ENCODE measurements around the gene MAML1. TPM values are rescaled to one million over a fixed set of nuclear protein-coding genes. Genes with fewer than 3 reads are reported as not detected.
"Not testable (repeated sequence)": the region's sequence is repeated elsewhere in the genome, so short reads cannot be mapped to it uniquely, and the experiment has no call there.

The MAML1 gene, protein sequence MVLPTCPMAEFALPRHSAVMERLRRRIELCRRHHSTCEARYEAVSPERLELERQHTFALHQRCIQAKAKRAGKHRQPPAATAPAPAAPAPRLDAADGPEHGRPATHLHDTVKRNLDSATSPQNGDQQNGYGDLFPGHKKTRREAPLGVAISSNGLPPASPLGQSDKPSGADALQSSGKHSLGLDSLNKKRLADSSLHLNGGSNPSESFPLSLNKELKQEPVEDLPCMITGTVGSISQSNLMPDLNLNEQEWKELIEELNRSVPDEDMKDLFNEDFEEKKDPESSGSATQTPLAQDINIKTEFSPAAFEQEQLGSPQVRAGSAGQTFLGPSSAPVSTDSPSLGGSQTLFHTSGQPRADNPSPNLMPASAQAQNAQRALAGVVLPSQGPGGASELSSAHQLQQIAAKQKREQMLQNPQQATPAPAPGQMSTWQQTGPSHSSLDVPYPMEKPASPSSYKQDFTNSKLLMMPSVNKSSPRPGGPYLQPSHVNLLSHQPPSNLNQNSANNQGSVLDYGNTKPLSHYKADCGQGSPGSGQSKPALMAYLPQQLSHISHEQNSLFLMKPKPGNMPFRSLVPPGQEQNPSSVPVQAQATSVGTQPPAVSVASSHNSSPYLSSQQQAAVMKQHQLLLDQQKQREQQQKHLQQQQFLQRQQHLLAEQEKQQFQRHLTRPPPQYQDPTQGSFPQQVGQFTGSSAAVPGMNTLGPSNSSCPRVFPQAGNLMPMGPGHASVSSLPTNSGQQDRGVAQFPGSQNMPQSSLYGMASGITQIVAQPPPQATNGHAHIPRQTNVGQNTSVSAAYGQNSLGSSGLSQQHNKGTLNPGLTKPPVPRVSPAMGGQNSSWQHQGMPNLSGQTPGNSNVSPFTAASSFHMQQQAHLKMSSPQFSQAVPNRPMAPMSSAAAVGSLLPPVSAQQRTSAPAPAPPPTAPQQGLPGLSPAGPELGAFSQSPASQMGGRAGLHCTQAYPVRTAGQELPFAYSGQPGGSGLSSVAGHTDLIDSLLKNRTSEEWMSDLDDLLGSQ
- polyA plus RNA-seq (2012; ENCODE audit: insufficient read depth, insufficient read length, low read depth), result 21.4 TPM

- DNase-seq, result peak; percentile 100
- Histone ChIP-seq H3K9me3 (no peaks in the 10 kb centered on the region), H3K27me3 (no peaks in the 10 kb centered on the region), H3K4me3 (ENCODE audit: low read depth, low read length) (peak within 1 kb of the TSS; percentile 92), H3K4me1 (peaks cover 3% of the 10 kb centered on the region), H3K36me3 (peaks cover 50% of the 10 kb centered on the region)
- TF ChIP-seq, protein P1, sequence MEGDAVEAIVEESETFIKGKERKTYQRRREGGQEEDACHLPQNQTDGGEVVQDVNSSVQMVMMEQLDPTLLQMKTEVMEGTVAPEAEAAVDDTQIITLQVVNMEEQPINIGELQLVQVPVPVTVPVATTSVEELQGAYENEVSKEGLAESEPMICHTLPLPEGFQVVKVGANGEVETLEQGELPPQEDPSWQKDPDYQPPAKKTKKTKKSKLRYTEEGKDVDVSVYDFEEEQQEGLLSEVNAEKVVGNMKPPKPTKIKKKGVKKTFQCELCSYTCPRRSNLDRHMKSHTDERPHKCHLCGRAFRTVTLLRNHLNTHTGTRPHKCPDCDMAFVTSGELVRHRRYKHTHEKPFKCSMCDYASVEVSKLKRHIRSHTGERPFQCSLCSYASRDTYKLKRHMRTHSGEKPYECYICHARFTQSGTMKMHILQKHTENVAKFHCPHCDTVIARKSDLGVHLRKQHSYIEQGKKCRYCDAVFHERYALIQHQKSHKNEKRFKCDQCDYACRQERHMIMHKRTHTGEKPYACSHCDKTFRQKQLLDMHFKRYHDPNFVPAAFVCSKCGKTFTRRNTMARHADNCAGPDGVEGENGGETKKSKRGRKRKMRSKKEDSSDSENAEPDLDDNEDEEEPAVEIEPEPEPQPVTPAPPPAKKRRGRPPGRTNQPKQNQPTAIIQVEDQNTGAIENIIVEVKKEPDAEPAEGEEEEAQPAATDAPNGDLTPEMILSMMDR (IDR thresholded peaks at IDR 0.05; ENCODE audit: low read depth, low read length), result no peak
Observed at GRCh38 chr5:179732412-179732917, at the start of gene MAML1. Gene MAML1 (plus strand): TSS chr5:179732822. CDS start chr5:179733113, 291 bp downstream.

DNA sequence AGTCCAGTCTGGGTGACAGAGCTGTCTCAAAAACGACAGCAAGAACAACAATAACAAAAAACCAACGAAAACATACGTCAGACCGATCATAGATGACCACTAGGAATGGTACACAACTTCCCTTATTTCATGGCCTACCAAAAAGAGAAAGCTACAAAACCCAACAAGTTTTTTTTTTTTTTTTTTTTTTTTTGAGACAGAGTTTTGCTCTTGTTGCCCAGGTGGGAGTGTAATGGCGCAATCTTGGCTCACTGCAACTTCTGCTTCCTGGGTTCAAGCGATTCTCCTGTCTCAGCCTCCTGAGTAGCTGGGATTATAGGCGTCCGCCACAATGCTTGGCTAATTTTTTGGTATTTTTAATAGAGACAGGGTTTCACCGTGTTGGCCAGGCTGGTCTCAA lies 43.4 kb upstream of the MAML1 start:
- not testable (repeated sequence) for DNase-seq, H3K27me3 ChIP-seq, H3K4me1 ChIP-seq

DNA sequence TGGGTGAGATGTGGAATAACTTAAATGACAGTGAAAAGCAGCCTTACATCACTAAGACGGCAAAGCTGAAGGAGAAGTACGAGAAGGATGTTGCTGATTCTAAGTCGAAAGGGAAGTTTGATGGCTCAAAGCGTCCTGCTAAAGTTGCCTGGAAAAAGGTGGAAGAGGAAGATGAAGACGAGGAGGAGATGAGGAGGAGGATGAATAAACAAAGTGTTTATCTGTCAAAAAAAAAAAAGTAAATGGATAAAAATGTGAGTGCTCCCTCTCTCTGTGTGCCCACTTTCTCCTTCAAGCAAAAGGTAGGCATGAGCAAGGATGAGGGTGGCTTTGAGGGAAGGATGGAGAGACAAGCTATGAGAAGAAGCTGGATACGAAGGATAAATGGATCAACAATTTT lies 38.1 kb upstream of the MAML1 start:
- DNase-seq, result no peak
- Histone ChIP-seq H3K4me3 (ENCODE audit: low read depth, low read length) (no peak overlapping the region), H3K27me3 (no peaks in the 10 kb centered on the region), H3K9me3 (no peaks in the 10 kb centered on the region; the same call in 1 of the 2 replicates), H3K4me1 (no peaks in the 10 kb centered on the region), H3K36me3 (no peaks in the 10 kb centered on the region)
- TF ChIP-seq, protein P1 (IDR thresholded peaks at IDR 0.05; ENCODE audit: low read depth, low read length), result no peak

More for the DNA sequence above, 43.4 kb upstream of the MAML1 start:
- H3K4me3 ChIP-seq (ENCODE audit: low read depth, low read length); H3K9me3 ChIP-seq; H3K36me3 ChIP-seq: not testable (repeated sequence)

- Histone ChIP-seq H3K4me3 (ENCODE audit: low read depth, low read length) (no peak overlapping the region), H3K4me1 (no peaks in the 10 kb centered on the region; the same call in 1 of the 2 replicates), H3K27me3 (no peaks in the 10 kb centered on the region), H3K9me3 (no peaks in the 10 kb centered on the region), H3K36me3 (peaks cover 11% of the 10 kb centered on the region)
- no peak for DNase-seq
- TF ChIP-seq, protein P1 (IDR thresholded peaks at IDR 0.05; ENCODE audit: low read depth, low read length), result no peak
Observed at GRCh38 chr5:179696603-179697002, 36.0 kb upstream of the MAML1 start.

GRCh38 chr5:179697108-179697507 lies 35.5 kb upstream of the MAML1 start:
- TF ChIP-seq, protein P1 (IDR thresholded peaks at IDR 0.05; ENCODE audit: low read depth, low read length), result no peak
- Histone ChIP-seq H3K9me3 (no peaks in the 10 kb centered on the region), H3K4me1 (no peaks in the 10 kb centered on the region; the same call in 1 of the 2 replicates), H3K4me3 (ENCODE audit: low read depth, low read length) (no peak overlapping the region), H3K36me3 (peaks cover 14% of the 10 kb centered on the region), H3K27me3 (no peaks in the 10 kb centered on the region)
- DNase-seq, result no peak

- peaks cover 16% of the 10 kb centered on the region for H3K36me3 ChIP-seq
- H3K9me3 ChIP-seq, H3K27me3 ChIP-seq, H3K4me1 ChIP-seq, DNase-seq: not testable (repeated sequence)
- H3K4me3 ChIP-seq (ENCODE audit: low read depth, low read length), result peak overlapping the region; percentile 87
Observed at GRCh38 chr5:179697543-179697942, 35.1 kb upstream of the MAML1 start.

Measured in BE2C (cell line).